NCI-H2171 treated with DMSO at 0.1 percent for 48 hours (cell line): Measurements from ENCODE around the gene PRPF40B.
A peak's percentile ranks its signal among the peaks of the same experiment; 100 is the strongest.

Experiments used
- DNase-seq: peaks from one replicate; lab custom pipeline; 2025; lab: John Stamatoyannopoulos, UW

PRPF40B gene

DNA sequence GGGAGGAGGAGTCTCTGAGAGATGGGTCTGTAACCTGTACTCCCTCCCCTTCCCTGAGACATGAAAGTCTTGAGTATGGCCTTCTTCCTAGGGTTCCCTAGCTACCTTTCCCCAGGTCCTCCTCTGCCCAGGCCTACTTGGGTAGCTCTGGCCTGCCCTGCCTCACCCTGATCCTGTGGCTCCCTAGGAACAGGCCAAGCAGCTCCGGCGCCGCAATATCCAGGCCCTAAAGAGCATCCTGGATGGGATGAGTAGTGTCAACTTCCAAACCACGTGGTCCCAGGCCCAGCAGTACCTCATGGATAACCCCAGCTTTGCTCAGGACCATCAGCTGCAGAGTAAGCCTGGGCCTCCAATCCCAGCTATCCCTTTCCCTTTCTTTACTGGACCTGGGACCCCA, 12.3 kb downstream of the PRPF40B start:
- DNase-seq: no peak

DNA sequence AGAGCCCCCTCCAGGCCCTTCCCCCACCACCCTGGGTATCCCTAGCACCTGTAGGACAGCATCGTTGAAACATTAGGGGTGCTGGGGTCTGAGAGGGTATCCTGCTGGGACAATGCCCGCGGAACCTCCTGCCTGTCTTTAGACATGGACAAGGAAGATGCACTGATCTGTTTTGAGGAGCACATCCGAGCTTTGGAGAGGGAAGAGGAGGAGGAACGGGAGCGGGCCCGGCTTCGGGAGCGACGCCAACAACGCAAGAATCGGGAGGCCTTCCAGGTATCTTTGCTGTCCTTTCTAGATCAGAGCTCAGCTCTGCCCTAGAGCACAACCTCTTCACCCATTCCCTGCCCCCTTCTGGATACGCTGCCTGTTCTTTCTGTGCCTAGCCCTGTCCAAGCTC, 13.2 kb downstream of the PRPF40B start:
- DNase-seq: no peak

DNA sequence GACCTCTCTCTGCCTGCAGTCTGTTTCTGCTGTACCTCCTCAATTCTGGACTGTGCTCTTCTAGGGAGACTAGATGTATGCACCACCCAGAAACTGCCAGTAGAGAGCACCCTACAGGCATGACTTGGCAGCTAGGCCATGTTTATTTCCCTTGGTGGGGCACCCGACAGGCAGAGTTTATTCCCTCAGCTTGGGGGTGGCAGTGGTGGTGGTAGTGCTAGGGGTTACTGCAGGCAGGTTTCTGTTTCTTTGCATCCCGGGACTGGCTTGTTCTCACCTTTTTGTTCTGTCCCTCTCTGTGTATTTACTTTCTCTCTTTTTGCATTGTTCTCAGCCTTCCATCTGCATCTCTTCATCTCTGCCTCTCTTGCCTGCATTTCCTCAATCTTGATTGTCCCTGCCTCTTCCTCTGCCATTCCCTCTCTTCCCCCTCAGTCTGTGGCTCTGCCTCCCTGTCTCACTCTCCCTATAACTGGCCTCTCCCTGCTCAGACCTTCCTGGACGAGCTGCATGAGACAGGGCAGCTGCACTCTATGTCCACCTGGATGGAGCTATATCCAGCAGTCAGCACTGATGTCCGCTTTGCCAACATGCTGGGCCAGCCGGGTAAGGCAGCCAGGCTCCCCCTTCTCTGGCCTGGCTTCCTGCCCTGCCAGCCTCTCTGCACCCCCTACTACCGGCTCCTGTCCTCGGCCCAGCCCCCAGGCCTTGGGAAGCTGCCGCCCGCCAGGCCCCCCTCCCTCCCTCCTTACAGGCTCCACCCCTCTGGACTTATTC, 13.8 kb downstream of the PRPF40B start:
- DNase-seq: peak; percentile 51

DNA sequence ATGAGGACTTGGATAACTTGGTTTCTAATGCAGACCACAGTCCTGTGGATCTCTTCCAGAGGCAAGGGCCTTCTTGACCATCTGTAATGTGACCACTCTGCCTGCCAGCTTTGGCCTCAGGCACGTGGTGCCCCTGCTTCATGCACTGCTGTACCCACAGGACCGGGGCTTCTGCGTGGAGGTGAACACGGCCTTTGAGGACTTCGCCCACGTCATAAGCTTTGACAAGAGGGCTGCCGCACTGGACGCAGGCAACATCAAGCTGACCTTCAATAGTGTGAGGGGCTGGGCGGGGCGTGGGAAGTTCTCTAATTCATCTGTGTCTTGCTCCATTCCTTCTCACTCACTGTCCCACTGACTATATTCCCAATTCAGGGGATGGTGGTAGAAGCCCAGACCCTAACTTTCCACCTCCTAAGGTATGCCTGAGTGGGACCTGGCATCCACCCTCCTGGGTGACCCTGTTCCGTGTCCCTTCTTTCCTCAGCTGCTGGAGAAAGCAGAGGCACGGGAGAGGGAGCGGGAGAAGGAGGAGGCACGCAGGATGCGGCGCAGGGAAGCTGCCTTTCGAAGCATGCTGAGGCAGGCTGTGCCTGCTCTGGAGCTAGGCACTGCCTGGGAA, 18.5 kb downstream of the PRPF40B start:
- no peak for DNase-seq

DNA sequence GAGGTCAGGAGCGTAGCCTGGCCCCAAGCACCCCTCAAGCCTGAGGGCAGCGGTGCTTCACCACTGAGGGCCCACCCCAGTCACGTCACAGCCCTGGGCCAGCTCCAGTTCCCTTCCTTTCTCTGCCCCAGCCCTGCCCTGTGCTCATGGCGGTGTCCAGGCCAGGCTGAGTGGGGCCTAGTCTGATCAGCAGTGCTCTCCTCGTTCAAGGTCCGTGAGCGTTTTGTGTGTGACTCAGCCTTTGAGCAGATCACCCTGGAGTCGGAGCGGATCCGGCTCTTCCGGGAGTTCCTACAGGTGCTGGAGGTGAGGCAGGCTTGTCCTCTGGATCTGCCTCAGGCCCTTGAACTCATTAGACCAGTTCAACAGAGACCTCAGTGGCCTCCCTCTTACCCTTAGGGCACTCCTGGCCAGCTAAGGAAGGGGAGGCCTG, 19.0 kb downstream of the PRPF40B start:
- DNase-seq: no peak

DNA sequence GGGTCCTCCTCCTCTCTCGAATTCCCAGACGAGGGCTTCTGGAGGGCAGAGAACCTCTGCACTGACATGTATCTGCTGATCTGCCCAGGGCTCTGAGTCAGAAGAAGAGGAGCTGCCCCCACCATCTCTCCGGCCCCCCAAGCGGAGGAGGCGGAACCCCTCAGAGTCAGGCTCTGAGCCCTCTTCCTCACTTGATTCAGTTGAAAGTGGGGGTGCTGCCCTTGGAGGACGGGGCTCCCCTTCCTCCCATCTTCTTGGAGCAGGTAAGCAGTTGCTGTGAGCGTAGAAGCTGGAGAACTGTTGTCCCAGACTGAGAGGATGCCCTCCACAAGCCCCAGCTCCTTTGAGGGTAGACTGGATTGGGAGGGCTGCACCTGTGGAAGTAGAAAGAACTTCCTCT, 19.8 kb downstream of the PRPF40B start:
- DNase-seq: no peak

DNA sequence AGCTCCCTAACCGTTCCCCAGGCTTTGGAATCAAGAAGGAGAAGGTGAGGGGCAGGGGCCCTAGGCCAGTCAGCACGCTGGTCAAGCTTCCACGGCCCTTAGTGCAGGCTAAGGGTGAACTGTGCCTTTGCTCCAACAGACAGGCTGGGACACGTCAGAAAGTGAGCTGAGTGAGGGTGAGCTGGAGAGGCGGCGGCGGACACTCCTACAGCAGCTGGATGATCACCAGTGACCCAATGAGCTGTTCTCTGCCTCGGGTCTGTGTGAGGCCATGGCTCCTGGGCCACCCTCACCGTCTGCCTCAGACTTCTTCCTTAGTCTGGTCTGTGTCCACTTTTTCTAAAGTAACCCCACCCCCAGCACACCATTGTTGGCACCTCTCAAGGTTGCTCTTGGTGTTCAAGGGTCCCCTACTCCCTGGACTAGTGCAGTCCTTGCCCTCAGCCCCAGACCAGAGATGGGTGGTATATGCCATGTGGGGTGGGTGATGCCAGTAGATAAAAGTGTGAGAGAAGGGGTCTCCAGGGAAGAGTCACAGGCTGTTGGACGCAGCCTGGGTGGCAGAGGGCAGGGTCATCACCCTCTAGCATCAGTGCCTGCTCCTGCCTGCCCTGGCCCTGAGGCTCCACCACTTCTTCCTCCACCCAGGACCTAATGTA, 20.7 kb downstream of the PRPF40B start:
- DNase-seq: no peak

DNA sequence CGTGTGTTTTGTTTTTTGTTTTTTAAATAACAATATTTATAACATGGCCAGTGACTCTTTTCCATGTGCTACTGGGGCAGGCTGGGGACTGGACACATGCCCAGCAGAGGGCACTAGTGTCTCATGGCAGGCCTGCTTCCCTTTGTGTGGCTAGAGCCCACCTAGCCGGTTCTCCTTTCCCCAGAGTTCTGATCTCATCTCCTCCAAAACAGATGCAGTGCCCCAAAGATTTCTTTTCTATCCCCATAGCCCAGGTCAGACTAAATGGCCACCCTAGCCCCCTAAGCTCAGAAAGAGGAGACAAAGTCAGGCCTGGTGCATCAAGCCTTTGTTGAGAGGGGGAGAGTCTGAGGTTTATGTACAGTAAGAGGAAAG, 21.2 kb downstream of the PRPF40B start:
- DNase-seq: peak; percentile 53

DNA sequence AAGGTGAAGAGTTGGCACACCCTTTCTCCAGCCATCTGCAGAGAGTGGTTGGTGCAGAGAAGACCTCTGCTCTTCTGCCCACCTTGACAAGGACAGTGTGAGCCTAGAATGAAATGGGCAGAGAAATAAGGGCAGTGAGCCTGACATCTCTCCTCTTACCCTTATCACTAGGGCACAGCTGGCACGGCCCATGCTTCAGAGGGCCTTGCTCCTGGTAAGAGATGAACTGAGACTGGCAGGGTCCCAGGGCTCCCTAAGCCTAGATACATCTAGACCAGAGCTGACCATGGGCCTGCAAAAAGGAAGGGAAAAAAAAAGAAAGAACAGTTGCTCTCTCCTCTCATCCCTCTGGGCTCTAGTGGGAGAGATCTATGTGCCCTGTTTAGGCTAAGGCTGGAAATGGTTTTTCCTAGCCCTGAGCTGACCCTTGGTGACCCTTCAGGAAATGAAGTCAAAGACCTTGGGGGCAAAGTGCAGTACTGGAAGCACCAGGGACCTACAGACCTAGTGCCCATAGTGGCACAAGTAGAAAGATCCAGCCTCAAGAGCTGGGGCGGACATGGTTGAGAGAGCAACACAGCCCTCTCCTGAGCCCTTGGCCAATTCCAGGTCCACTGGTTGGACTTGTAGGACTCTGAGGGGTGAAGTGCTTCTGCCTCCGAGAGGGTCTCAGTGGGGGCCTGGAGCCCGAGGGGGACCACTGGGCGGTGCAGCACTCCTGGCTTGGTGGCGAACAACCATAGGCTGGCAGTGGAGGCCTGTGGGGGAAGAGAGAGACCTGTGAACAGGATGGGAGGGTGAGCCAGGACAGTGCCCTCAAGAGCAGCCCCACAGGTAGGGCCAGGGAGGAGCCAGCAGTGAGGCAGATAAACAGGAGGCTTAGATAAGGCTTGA, 22.0 kb downstream of the PRPF40B start:
- DNase-seq: no peak

DNA sequence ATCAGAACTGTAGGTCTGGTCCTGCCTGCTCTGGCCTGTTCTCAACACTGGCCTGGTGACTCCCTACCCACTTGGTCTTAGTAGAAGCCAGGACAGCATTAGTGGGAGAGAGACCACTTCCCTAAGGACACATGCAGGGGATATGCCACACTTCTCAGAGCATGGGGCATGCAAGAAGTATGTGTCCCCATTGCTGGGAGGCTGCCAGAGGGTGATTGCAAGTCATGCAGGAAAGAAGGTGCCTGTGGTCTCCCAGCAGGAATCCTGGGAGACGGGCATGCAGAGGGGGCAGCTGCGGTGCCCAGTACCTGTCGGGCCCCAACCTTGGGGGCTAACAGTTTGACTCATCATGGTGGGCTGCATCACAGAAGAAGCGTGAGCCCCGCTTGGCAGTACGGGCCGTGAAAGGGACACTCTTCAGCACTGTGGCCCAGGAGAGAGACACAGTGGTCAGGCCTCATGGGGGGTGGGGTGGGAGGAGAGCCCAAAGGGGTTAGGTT, 23.0 kb downstream of the PRPF40B start:
- DNase-seq: no peak

DNA sequence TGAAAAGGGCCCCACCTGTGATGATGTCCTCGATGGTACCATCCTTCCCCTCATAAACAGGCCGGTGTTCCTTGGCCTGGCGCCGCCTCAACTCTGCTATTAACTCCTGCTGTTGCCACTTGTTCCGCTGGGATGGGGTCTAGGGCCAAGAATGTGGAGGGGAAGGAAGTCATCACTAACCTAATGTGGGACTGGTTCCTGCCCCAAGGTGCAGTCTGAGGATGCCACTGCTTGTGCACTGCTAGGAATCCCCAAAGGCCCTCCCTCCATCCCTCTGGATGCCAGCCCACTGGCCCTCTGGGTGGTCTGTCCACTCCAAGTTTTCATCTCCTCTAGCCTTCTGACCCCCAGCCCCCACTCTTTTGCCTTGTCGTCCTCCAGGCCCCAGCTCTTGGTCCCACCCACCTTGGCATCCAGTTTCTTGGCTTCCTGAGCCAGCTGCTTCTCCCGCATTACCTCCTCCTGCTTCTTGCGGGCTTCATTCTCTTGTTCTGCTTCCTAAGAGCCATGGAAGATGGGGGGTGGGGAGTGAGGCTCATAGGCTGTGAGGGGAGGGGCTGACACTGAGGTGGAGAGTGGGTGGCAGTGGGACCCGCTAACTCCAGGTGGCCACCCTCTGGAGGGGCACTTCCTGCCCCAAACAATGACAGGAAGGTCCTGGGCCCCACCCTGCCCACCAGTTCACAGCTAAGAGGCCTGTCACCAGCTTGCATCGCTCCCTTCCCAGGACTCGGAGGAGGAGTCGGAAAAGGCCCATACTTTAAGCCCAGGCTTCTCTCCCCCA, 23.7 kb downstream of the PRPF40B start:
- no peak for DNase-seq

DNA sequence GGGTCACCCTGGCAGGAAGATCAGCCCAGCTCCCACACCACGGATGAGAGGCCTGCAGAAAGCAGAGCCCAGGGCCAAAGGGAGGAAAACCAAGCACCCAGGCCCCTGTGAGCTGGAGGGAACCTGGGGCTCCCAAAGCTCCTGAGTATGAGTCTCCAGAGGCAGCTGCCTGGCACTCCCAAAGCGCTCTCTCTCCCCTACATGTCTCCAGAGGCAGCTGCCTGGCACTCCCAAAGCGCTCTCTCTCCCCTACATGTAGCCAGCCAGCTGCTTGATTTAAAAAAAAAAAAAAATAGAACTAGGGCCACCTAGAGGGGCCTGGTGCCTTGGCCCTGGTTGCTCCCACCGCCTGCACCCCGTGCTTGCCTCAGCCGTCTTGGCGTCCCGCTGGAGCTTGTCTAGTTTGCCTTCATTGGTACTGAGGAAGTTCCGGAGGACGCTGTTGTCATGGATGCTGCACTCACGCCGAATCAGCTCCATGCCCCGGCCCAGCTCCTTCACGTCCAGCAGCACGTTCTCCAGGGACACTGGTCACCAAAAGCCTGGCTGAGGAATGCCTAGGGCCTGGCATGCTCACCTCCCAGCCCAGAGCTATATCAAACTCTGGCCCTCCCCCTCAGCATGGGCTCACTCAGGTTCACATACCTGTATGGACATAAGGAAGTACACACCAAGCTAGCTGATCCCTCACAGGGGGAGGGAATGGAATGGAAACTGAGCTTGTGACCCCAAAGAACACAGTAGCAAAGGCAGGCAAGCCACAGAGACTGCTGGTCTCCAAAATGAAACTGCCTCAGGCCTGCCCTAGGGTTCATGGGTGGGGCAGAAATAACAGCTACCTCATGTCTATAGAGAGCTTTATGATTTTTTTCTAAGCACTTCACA, 24.7 kb downstream of the PRPF40B start:
- DNase-seq: no peak

DNA sequence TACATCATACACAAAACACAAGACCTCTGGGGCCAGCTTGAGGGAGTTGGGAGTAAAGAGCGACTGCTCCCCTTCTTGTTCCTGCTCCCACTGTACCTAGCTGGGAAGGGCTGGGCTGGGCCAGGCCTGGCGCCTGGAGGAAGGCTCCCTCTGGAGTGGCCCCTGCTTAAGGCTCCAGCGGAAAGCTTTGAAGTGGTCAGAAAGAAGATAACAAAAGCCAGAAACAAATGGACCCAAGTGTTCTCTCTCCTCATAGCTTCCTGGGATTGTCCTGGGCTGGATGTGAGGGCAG, 25.3 kb downstream of the PRPF40B start:
- DNase-seq: no peak

DNA sequence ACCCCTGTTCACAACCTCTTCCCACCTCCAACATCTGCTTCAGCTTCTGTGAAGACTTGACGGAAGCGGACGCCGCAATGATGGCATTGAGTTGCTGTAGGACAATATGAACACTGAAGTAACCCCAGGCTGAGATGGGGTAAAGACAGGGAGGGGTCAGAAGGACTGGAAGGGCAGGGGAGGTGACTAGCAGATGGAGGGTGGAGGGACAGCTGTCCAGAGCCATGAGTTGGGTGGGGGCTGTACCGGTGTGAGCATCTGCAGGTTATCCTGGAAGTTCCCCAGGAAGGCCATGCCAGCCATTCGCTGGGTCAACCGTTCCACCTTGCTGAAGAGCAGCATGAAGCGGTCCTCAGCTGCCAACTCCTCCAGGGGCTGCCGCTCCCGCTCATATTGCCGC, 26.1 kb downstream of the PRPF40B start:
- no peak for DNase-seq

DNA sequence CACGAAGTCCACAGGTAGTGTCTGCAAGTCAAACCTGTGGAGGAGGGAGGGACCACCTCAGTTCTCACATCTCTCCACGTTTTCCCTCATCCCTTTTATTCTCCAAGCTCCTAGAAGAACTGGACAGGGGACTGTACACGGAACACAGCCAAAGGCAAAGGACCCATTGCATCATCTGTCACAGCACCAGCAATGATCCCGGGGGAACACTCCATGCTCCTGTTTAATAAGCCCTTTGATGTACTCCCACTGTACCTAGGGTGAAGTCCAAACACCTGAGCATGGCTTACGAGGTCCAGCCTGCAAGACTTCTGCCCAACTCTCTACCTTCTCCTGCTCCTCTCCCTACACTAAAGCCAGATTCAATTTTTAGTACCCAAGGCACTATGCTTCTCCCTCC, 26.5 kb downstream of the PRPF40B start:
- DNase-seq: no peak

DNA sequence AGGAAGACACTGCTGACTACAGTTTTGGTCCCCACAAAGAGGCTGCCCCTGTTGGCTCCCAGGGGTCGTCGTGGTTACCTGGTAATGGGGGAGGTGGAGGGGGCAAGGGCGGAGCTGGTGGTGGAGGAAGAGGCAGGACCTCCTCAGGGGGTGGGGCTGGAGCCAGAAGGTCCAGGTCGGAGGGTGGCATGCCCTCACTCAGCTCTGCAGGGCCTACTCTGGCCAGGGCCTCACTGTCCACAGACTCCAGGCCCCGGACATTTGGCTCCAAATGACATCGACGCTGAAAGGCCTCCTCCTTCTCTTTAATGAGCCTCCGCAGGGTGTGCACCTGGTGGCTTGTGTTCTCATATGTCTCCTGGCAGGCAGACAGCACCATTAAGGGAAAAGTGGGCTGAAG, 28.5 kb downstream of the PRPF40B start:
- no peak for DNase-seq

DNA sequence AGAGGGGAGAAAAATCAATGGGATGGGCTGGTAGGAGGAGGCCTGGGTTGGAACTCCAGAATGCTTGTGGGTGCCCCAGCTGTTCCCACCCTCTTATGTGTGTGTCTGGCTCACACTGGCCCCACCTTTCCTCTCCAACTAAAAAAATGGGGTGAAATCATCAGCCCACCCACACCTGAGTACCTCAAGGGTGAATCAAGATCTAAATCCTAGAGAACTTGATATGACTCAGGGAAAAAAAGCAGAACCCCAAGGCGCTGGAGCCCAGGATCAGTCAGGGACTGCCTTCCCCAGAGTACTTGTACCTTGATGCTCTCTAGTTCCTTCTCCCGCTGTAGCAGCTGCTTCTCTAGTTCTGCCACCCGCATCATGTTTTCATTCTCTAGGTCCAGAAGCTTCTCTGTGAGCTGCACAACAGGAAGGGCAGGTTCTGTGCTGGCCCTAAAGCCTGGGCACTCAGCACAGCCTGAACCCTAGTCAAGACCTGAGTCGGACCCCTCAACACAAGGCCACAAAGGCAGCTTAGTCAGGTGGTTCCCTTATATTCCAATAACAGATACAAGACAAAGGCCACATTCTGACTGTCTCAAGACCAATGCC, 29.7 kb downstream of the PRPF40B start:
- DNase-seq: no peak

DNA sequence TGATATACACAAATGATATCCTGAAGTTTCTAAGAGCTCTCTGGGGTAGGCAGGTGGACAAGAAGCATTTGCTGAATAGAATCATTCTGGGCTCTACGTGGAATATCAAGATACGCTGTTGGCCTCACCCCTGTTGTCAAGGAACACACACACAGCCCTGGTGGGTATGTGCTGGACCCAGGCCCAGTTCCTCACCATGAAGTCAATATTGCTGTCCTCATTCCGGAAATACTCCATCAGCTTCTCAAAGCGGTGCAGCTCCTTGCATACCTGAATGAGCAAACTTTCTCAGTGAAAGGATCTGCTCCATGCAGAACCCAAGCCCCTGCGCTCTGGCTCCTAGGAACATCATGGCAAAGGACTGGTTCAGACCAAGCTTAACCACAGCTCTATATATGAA, 31.4 kb downstream of the PRPF40B start:
- no peak for DNase-seq

DNA sequence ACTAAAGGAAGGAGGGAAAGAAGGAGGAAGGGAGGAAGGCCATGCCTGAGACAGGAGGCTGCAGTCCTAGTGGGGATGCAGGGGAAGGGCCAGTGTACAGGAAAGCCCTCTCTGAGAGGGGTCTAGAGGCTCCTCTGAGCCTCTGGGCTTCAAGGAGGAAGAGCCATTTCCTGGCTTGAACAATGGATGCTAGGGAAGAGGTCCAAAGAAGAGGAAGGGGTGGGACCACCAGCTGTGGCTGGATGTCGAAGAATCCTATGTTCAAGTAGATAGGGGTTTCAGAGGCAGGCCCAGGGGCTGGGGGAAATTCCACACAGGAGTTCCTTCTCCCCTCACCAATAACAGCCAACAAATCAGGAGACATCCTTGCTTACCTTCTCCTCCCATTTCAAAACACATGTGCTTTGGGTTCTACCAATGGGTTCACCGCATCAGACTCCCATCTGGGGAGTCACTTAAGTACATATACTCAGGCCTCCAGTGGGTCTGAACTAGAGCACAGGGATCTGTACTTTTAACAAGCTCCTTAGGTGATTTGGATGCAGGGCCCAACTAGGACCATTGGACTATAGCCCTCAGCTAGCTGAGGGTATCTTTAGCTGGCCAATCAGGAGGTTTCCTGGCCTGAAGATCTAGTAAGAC, 32.4 kb downstream of the PRPF40B start:
- no peak for DNase-seq

DNA sequence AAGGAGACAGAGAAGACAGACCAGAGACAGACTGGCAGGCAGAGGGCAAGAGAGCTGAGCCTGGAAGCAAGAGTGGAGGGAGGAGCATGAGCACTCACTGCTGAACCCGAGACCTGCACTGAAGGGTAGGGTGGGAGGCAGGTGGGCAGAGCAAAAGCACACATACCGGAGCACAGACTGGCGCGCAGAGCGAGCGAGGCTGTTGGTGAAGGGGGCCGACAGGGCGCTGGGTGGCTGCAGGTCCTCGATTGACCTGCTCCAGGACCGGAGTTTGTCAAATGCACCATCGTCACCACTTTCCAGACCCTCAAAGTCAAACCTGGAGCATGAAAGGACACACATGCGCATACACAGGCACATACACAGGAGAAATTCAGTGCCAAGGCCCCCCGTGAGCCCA, 34.9 kb downstream of the PRPF40B start:
- DNase-seq: no peak
